Measurements from ENCODE around the gene ELFN1. TPM values are rescaled to one million over a fixed set of nuclear protein-coding genes. Genes with fewer than 3 reads are reported as not detected.

ELFN1 gene
- polyA plus RNA-seq, 1 donor (not counting 4 experiments of a cell fraction or from before 2014, with no cell fraction given), result 0.03 TPM

- Histone ChIP-seq H3K4me3 (ENCODE audit: control insufficient read depth in 2 of 3, extremely low read depth in 1 of 3, insufficient read depth in 2 of 3, low read depth in 1 of 3, low read length in 3 of 3) (no peak overlapping the region), H3K9ac (ENCODE audit: control insufficient read depth, extremely low read depth, insufficient read depth, low read length) (no peak overlapping the region), H3K9me3 (ENCODE audit: control insufficient read depth, low read depth, low read length) (no peaks in the 10 kb centered on the region), H3K9me1 (ENCODE audit: control insufficient read depth, extremely low read depth, insufficient read depth, low read length) (no peaks in the 10 kb centered on the region), H3K36me3 (ENCODE audit: control insufficient read depth in 2 of 2, extremely low read depth in 1 of 2, insufficient read depth in 2 of 2, low read length in 2 of 2) (no peaks in the 10 kb centered on the region), H3K4me2 (ENCODE audit: control insufficient read depth, extremely low read depth, insufficient read depth, low read depth, low read length) (no peak overlapping the region), H3K4me1 (ENCODE audit: control insufficient read depth, extremely low read depth, insufficient read depth, low read length) (no peaks in the 10 kb centered on the region), H3K27me3 (ENCODE audit: control insufficient read depth, extremely low read depth, insufficient read depth, low read length) (peaks cover 6% of the 10 kb centered on the region), H4K20me1 (ENCODE audit: control insufficient read depth, extremely low read depth, insufficient read depth, low read length) (no peaks in the 10 kb centered on the region), H3K79me2 (ENCODE audit: control insufficient read depth, insufficient read depth, low read length) (no peaks in the 10 kb centered on the region), H3K27ac (ENCODE audit: control insufficient read depth, insufficient read depth, low read length) (no peak overlapping the region), H2AFZ (ENCODE audit: control insufficient read depth, low read length) (no peak overlapping the region)
- DNase-seq (ENCODE audit: low read depth, low spot score), result no peak
- TF ChIP-seq EZH2 (IDR thresholded peaks at IDR 0.05; ENCODE audit: low read length) (no peak), CTCF (optimal IDR thresholded peaks at IDR 0.05 in 1 of 3, IDR thresholded peaks at IDR 0.05 in 1 of 3, conservative IDR thresholded peaks at IDR 0.05 in 1 of 3; ENCODE audit: extremely low read depth in 1 of 3, insufficient read depth in 2 of 3, low read length in 3 of 3) (no peak)
- dilution Hi-C loops (cut with MboI; ENCODE audit: extremely low pct_ligation_motif_present, low sequenced_read_pairs), result no loop called here
- FAIRE-seq, result no peak
These were observed 15.0 kb downstream of the ELFN1 start for GRCh38 chr7:1685000-1685624.

GRCh38 chr7:1688542-1688941 is 18.5 kb downstream of the ELFN1 start:
- dilution Hi-C loops (cut with MboI; ENCODE audit: extremely low pct_ligation_motif_present, low sequenced_read_pairs), result no loop called here
- no peak overlapping the region for H3K4me3 ChIP-seq (ENCODE audit: control insufficient read depth in 2 of 3, extremely low read depth in 1 of 3, insufficient read depth in 2 of 3, low read depth in 1 of 3, low read length in 3 of 3)
- no peak overlapping the region for H3K4me2 ChIP-seq (ENCODE audit: control insufficient read depth, extremely low read depth, insufficient read depth, low read depth, low read length)
- DNase-seq (ENCODE audit: low read depth, low spot score) (no peak), FAIRE-seq (no peak)
- H3K27me3 ChIP-seq (ENCODE audit: control insufficient read depth, extremely low read depth, insufficient read depth, low read length), result peaks cover 25% of the 10 kb centered on the region
- no peak overlapping the region for H3K9ac ChIP-seq (ENCODE audit: control insufficient read depth, extremely low read depth, insufficient read depth, low read length)
- H3K9me1 ChIP-seq (ENCODE audit: control insufficient read depth, extremely low read depth, insufficient read depth, low read length), result no peaks in the 10 kb centered on the region
- H2AFZ ChIP-seq (ENCODE audit: control insufficient read depth, low read length), result no peak overlapping the region
- no peaks in the 10 kb centered on the region for H3K79me2 ChIP-seq (ENCODE audit: control insufficient read depth, insufficient read depth, low read length)
- H4K20me1 ChIP-seq (ENCODE audit: control insufficient read depth, extremely low read depth, insufficient read depth, low read length), result no peaks in the 10 kb centered on the region
- TF ChIP-seq EZH2 (IDR thresholded peaks at IDR 0.05; ENCODE audit: low read length) (no peak), CTCF (optimal IDR thresholded peaks at IDR 0.05 in 1 of 3, IDR thresholded peaks at IDR 0.05 in 1 of 3, conservative IDR thresholded peaks at IDR 0.05 in 1 of 3; ENCODE audit: extremely low read depth in 1 of 3, insufficient read depth in 2 of 3, low read length in 3 of 3) (no peak)
- H3K27ac ChIP-seq (ENCODE audit: control insufficient read depth, insufficient read depth, low read length), result no peak overlapping the region
- H3K36me3 ChIP-seq (ENCODE audit: control insufficient read depth in 2 of 2, extremely low read depth in 1 of 2, insufficient read depth in 2 of 2, low read length in 2 of 2), result no peaks in the 10 kb centered on the region
- no peaks in the 10 kb centered on the region for H3K4me1 ChIP-seq (ENCODE audit: control insufficient read depth, extremely low read depth, insufficient read depth, low read length)
- no peaks in the 10 kb centered on the region for H3K9me3 ChIP-seq (ENCODE audit: control insufficient read depth, low read depth, low read length)

Data from keratinocyte (primary cell).